ENCODE data around the gene KATNB1. TPM values are rescaled to one million over a fixed set of nuclear protein-coding genes. Genes with fewer than 3 reads are reported as not detected.

The KATNB1 gene
- total RNA-seq, 1 donor from 2014 or later = 25.2 TPM

DNA sequence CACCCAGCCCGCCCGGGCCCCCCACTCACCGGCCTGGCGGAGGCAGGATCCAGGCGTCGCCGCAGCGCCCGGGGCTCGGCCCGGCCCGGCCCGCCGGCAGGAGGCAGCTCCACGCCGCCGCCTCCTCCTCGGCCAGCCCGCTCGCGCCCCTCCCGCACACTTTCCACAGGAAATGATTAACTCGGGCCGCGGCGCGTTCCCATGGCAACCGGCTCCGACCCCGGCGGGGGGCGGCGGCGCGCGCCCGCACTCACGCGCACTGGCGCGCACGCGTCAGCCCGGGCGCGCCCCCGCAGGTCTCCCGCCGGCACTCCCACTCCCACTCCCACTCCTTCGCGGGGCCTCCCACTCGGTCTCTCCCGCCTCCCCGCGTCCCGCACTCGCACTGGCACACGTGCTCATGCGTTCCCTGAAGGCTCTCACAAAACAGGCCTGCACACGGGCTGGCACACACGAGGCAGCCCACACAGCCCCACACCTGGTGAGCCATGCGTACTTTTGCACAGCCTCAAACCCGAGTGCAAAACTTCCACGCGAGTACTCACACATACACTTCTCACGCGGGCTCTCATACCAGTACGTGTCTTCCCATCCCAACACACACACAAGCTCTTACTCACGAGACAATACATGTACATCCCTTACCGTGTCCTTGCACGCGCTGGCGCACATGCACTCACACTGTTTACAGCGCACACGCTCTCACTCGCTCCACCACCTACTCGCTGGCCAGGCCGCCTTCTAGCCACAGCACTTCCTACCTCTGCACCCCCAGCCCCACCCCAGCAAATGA, 67.0 kb downstream of the KATNB1 start, which contains the start of gene KIFC3:
TSS of gene KIFC3 (minus strand) at position 151 of the 793 bp plus-strand sequence. CDS start 4,248 bp downstream, outside the sequence.
- DNase-seq (ENCODE audit: extremely low read depth, low read depth, low spot score) = no peak

DNA sequence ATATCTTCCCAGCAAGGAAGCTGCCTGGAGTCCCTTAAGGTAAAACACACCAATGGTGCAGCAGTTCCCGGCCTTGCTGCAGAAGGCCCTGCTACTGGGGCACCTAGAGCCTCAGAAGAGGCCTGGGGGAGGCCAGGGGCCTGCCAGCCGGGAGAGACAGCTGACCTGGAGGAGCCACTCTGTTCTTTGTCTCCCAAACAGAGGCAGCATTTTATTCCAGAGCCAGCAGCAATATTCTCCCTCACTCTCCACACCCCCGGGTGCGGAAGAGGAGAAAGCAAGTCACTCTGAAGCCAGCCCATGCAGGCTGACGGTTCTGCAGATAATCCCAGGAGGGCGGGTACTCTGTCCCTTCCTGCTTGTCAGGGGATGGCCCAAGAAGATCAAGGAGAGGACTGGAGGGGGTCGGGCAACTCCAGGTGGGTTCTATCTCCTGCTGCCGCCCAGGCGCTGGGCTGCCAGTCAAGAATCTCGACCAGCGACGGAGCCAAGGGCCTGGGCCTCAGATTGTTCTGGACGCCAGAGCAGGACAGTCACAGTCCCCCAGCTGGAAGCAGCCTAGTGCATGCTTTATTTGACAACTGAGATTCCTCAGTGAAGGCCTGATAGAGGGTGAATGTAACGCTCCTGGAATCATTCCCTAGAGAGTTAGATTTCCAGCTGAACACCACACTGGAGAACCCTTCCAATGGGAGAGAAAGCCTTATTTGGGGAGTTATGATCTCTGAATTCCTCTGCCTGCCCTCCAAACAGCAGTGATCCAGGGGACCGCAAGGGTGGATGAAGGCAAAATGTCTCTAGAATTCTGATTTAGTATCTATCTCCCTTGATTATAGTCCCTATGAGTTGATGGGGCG, 67.8 kb downstream of the KATNB1 start:
- no peak for DNase-seq (ENCODE audit: extremely low read depth, low read depth, low spot score)

GRCh38 chr16:57804111-57804837, 68.7 kb downstream of the KATNB1 start:
- DNase-seq (ENCODE audit: extremely low read depth, low read depth, low spot score) = no peak

- no peak for DNase-seq (ENCODE audit: extremely low read depth, low read depth, low spot score)
These were observed 69.6 kb downstream of the KATNB1 start for GRCh38 chr16:57805176-57805575.

Other genes starting within 250 kb of the KATNB1 start
- 12.7 and 19.3 TPM in 2 replicates for gene DOK4, start 249.3 kb upstream of the KATNB1 start, total RNA-seq
- gene CCDC102A, start 199.2 kb upstream of the KATNB1 start, total RNA-seq = 22.6 and 25.1 TPM in 2 replicates
- not detected in 2 replicates for gene ADGRG5, start 193.1 kb upstream of the KATNB1 start, total RNA-seq
- gene ADGRG1, start 107.1 kb upstream of the KATNB1 start, total RNA-seq = 129 and 222 TPM in 2 replicates
- 0.12 and 0.53 TPM in 2 replicates for gene ADGRG3, start 67.5 kb upstream of the KATNB1 start, total RNA-seq
- 0.05 TPM in 1 of 2 replicates, not detected in the other for gene DRC7, start 41.0 kb upstream of the KATNB1 start, total RNA-seq
- 52.2 and 76.7 TPM in 2 replicates for gene KIFC3, start 66.7 kb downstream of the KATNB1 start, total RNA-seq
- not detected in 2 replicates for gene CNGB1, start 235.4 kb downstream of the KATNB1 start, total RNA-seq